ENCODE data around the gene ROPN1L. TPM values are rescaled to one million over a fixed set of nuclear protein-coding genes. Genes with fewer than 3 reads are reported as not detected.
"Not testable (repeated sequence)": the region's sequence is repeated elsewhere in the genome, so short reads cannot be mapped to it uniquely, and the experiment has no call there.

Gene ROPN1L
- total and polyA plus RNA-seq, 7 experiments from 2014 or later = 0.32 to 2.6 (median 1.4) TPM

DNA sequence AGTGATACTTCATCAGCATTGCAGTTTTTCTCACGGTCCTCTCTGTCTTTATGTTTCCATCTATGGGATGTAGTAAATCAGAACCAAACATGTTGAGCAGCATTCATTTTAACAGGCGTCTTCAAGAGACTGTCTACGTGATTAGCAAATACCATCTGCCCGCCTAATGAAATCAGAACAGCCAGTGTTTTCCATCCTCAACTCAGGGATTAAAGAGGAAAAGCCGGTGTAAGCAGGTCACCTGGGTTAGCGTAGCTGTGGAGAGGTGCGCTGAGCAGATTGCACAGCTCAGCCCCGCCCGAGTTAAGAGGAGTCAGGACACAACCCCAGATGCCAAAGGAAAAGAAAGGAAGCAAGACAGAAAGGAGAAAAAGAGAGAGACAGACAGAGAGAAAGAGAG lies 67.9 kb downstream of the ROPN1L start:
- Histone ChIP-seq H3K9me3 (ENCODE audit: control insufficient read depth in 2 of 3, low read length in 3 of 3) (no peaks in the 10 kb centered on the region), H3K27ac (ENCODE audit: low read depth, low read length) (no peak overlapping the region), H3K27me3 (ENCODE audit: control insufficient read depth in 2 of 2, insufficient read depth in 2 of 2, low read length in 2 of 2) (no peaks in the 10 kb centered on the region), H3K4me3 (ENCODE audit: low read length) (no peak overlapping the region), H3K36me3 (ENCODE audit: control insufficient read depth in 2 of 3, insufficient read depth in 3 of 3, low read length in 3 of 3) (no peaks in the 10 kb centered on the region), H3K4me1 (ENCODE audit: control insufficient read depth in 2 of 2, insufficient read depth in 2 of 2, low read length in 2 of 2) (no peaks in the 10 kb centered on the region)
- Mint-ChIP-seq H3K9me3 (peaks cover 0 to 2% (median 0%) of the 10 kb centered on the region in 11 donors), H3K36me3 (no peaks in the 10 kb centered on the region), H3K27ac (no peak overlapping the region), H3K4me1 (peaks cover 0 to 1% (median 0%) of the 10 kb centered on the region in 7 donors), H3K4me3 (no peak overlapping the region), H3K27me3 (no peaks in the 10 kb centered on the region)
- DNase-seq (no peak), ATAC-seq (no peak)
- intact Hi-C loops (cut with micrococcal nuclease) = no loop called here
- POLR2A ChIA-PET = no interaction called here
- CTCF ChIA-PET = no interaction called here

DNA sequence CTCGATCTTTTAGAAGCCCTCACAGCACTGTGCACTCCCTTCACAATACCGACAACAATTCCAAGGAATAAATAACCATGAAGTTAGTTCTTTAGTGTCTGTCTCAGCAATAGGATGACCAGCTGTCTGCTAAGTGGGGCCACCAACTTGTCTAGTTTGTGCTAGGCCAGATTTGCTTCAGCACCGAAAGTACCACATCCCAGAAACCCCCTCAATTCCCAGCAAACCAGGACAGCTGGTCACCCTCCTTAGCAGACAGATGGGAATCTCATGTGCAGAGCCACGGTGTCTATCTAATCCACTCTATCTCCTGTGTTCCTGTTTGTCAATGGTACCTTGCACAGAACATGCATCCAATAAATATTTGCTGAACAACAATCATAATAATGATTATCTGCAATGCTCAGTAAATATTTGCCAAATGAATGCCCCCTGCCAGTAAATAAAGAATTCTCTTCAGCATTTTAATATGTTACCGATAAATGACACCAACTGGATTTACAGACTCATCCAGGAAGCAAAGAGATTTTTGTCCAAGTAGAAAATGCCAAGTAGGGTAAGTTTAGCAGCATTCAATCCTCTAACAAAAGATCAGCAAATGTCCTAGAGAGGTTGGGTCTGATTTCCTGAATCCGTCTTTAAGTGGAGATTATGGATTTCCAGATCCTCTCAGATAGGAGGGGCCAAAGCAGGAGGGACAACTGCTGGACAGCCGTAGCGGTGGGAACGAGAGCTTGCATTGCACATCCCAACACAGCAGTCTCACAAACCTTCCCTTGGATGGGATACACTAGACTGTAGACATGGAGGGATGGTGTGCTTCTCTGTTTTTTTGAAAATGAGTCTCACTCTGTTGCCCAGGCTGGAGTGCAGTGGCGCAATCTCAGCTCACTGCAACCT lies 70.3 kb downstream of the ROPN1L start:
- H3K27ac ChIP-seq (ENCODE audit: low read depth, low read length) = no peak overlapping the region
- Mint-ChIP-seq H3K4me3 (no peak overlapping the region), H3K27me3 (peaks cover 0 to under 1% (median 0%) of the 10 kb centered on the region in 5 donors), H3K9me3 (peaks cover 0 to 2% (median 0%) of the 10 kb centered on the region in 11 donors), H3K36me3 (no peaks in the 10 kb centered on the region), H3K4me1 (no peaks in the 10 kb centered on the region), H3K27ac (no peak overlapping the region)
- ChIA-PET CTCF (no interaction called here), POLR2A (no interaction called here)
- intact Hi-C loops (cut with micrococcal nuclease) = no loop called here
- DNase-seq = no peak
- H3K4me3 ChIP-seq (ENCODE audit: low read length) = no peak overlapping the region
- no peaks in the 10 kb centered on the region for H3K36me3 ChIP-seq (ENCODE audit: control insufficient read depth in 2 of 3, insufficient read depth in 3 of 3, low read length in 3 of 3)
- no peaks in the 10 kb centered on the region for H3K27me3 ChIP-seq (ENCODE audit: control insufficient read depth in 2 of 2, insufficient read depth in 2 of 2, low read length in 2 of 2)
- no peaks in the 10 kb centered on the region for H3K9me3 ChIP-seq (ENCODE audit: control insufficient read depth in 2 of 3, low read length in 3 of 3)
- no peak for ATAC-seq
- no peaks in the 10 kb centered on the region for H3K4me1 ChIP-seq (ENCODE audit: control insufficient read depth in 2 of 2, insufficient read depth in 2 of 2, low read length in 2 of 2)

DNA sequence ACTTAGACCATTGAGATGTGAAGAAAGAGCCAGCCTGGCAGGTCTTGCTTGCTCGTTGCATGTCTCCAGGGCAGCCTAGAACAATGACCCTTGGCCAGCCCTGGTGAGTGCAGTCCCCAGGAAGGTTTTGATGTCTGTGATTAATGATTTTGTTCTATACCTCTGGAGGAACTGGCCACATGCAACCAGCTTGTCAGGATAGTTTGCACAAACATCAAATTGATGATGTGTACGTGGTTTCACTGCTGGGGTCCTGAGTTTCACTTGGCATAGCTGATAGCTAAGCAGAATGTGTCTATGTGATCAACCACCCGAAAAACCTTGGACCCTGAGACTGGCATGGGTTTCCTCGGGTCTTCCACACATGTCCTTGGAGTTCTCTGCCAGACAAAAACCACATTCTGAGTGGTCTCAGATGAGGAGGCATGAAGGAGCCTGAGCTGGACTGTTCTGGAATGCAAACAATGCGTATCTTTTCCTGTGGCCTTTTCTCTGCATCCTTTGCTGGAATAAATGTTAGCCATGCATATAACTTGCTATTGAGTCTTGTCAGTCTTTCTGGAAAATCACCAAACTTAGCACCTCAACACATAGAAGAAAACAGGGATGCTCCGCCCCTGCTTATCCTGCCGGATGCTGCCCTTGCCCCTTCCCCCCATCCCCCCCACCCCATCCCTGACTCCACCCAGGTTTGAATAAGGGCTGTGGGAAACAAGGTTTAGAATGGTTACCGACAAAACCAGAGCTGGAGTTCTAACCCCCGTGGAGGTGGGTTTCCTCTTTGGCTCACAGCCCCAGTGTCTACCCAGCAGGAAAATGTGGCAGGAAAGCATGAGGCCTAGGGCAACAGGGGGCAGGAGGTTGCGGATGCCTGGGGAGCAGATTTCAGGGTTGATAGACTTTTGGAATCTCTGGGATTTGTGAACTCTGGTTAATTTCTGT lies 72.1 kb downstream of the ROPN1L start:
- Mint-ChIP-seq H3K9me3 (peaks cover 0 to 2% (median 0%) of the 10 kb centered on the region in 11 donors), H3K4me3 (no peak overlapping the region), H3K27ac (no peak overlapping the region), H3K36me3 (no peaks in the 10 kb centered on the region), H3K4me1 (no peaks in the 10 kb centered on the region), H3K27me3 (peaks cover 0 to 5% (median 0%) of the 10 kb centered on the region in 5 donors)
- Histone ChIP-seq H3K27me3 (ENCODE audit: control insufficient read depth in 2 of 2, insufficient read depth in 2 of 2, low read length in 2 of 2) (no peaks in the 10 kb centered on the region), H3K4me3 (ENCODE audit: low read length) (no peak overlapping the region), H3K4me1 (ENCODE audit: control insufficient read depth in 2 of 2, insufficient read depth in 2 of 2, low read length in 2 of 2) (no peaks in the 10 kb centered on the region), H3K27ac (ENCODE audit: low read depth, low read length) (no peak overlapping the region), H3K36me3 (ENCODE audit: control insufficient read depth in 2 of 3, insufficient read depth in 3 of 3, low read length in 3 of 3) (no peaks in the 10 kb centered on the region), H3K9me3 (ENCODE audit: control insufficient read depth in 2 of 3, low read length in 3 of 3) (no peaks in the 10 kb centered on the region)
- ATAC-seq = no peak
- DNase-seq = no peak
- ChIA-PET POLR2A (no interaction called here), CTCF (no interaction called here)
- intact Hi-C loops (cut with micrococcal nuclease) = no loop called here

DNA sequence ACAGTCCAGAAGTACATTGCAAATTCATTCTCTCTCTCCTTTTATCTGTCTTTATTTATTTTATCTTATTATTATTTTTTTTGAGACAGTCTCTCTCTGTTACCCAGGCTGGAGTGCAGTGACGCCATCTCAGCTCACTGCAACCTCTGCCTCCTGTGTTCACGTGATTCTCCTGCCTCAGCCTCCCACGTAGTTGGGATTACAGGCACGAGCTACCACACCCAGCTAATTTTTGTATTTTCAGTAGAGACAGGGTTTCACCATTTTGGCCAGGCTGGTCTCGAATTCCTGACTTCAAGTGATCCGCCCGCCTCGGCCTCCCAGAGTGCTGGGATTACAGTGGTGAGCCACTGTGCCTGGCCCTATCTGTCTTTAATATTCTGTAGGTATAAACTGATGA lies 72.9 kb downstream of the ROPN1L start:
- ATAC-seq; H3K4me1 Mint-ChIP-seq; H3K4me3 Mint-ChIP-seq; H3K9me3 Mint-ChIP-seq; intact Hi-C loops (cut with micrococcal nuclease); H3K9me3 ChIP-seq (ENCODE audit: control insufficient read depth in 2 of 3, low read length in 3 of 3); POLR2A ChIA-PET; H3K27me3 ChIP-seq (ENCODE audit: control insufficient read depth in 2 of 2, insufficient read depth in 2 of 2, low read length in 2 of 2); H3K4me1 ChIP-seq (ENCODE audit: control insufficient read depth in 2 of 2, insufficient read depth in 2 of 2, low read length in 2 of 2); H3K27me3 Mint-ChIP-seq; H3K36me3 ChIP-seq (ENCODE audit: control insufficient read depth in 2 of 3, insufficient read depth in 3 of 3, low read length in 3 of 3); H3K36me3 Mint-ChIP-seq; CTCF ChIA-PET; H3K27ac ChIP-seq (ENCODE audit: low read depth, low read length); H3K27ac Mint-ChIP-seq; DNase-seq; H3K4me3 ChIP-seq (ENCODE audit: low read length): not testable (repeated sequence)

Small RNA genes within 50 kb of the gene (microRNA-seq; reads per million reads assigned to microRNA genes)
- gene MIR6131 (ENCODE audit: borderline microRNAs expressed) = not detected

Other genes starting within 250 kb of the ROPN1L start
- gene ATPSCKMT, start 192.0 kb upstream of the ROPN1L start, total RNA-seq = 10 to 100 TPM in 4 of 5 experiments, 1 to 10 TPM in 1; 9.1 to 20.0 (median 16.9) TPM
- 10 to 100 TPM in 1 of 2 donors, 1 to 10 TPM in 1; 7.4 to 12.3 TPM for gene ATPSCKMT, start 192.0 kb upstream of the ROPN1L start, polyA plus RNA-seq
- gene CCT5, start 191.6 kb upstream of the ROPN1L start, total RNA-seq = 100 to 1,000 TPM in 1 of 5 experiments, 10 to 100 TPM in 4; 58.0 to 265 (median 81.9) TPM
- 100 to 1,000 TPM; 166 to 199 TPM for gene CCT5, start 191.6 kb upstream of the ROPN1L start, polyA plus RNA-seq
- gene CMBL, start 134.0 kb upstream of the ROPN1L start, total RNA-seq = 1 to 10 TPM in 3 of 5 experiments, under 1 TPM in 2; 0.21 to 1.8 (median 1.3) TPM
- gene CMBL, start 134.0 kb upstream of the ROPN1L start, polyA plus RNA-seq = under 1 TPM; 0.63 to 0.83 TPM
- 100 to 1,000 TPM in 4 of 5 experiments, 10 to 100 TPM in 1; 85.4 to 211 (median 180) TPM for gene MARCHF6, start 88.2 kb upstream of the ROPN1L start, total RNA-seq
- gene MARCHF6, start 88.2 kb upstream of the ROPN1L start, polyA plus RNA-seq = 10 to 100 TPM; 42.5 to 49.4 TPM
- 10 to 100 TPM in 1 of 5 experiments, 1 to 10 TPM in 2, under 1 TPM in 2; 0.30 to 10.1 (median 1.0) TPM for gene ANKRD33B, start 122.2 kb downstream of the ROPN1L start, total RNA-seq
- under 1 TPM in 1 of 2 donors, not detected in 1; 0.20 TPM for gene ANKRD33B, start 122.2 kb downstream of the ROPN1L start, polyA plus RNA-seq